Karpas-422 (cell line): ENCODE results near the gene TIMM29. TPM values are rescaled to one million over a fixed set of nuclear protein-coding genes. Genes with fewer than 3 reads are reported as not detected.

Experiments
- DNase-seq: peaks from one replicate; pipeline ENCODE4 v3.0.0-alpha.2; 2015
- H2AFZ ChIP-seq: fragments of 200-600 bp; sonication (generic); 2 replicates; pipeline ENCODE4 v1.6.1; 2014; ENCODE audit warnings: antibody characterized with exemption, low read length, mixed read lengths
- H3K27ac ChIP-seq: fragments of 200-600 bp; sonication (generic); 2 replicates; pipeline ENCODE4 v1.5.1; 2014; ENCODE audit warnings: mild to moderate bottlenecking, low read length, moderate library complexity
- H3K27me3 ChIP-seq: fragments of 200-600 bp; sonication (generic); 2 replicates; pipeline ENCODE4 v1.6.1; 2014; ENCODE audit warnings: low read length, mixed read lengths
- H3K36me3 ChIP-seq: fragments of 200-600 bp; sonication (generic); 2 replicates; pipeline ENCODE4 v1.6.1; 2014; ENCODE audit warnings: low read length, mixed read lengths; ENCODE audit not compliant: insufficient read depth
- H3K4me1 ChIP-seq: fragments of 200-600 bp; sonication (generic); 2 replicates; pipeline ENCODE4 v1.6.1; 2014; ENCODE audit warnings: mild to moderate bottlenecking, low read length, mixed read lengths
- H3K4me2 ChIP-seq: fragments of 200-600 bp; sonication (generic); 2 replicates; pipeline ENCODE4 v1.6.1; 2014; ENCODE audit warnings: low read length, low read depth, mild to moderate bottlenecking; ENCODE audit not compliant: poor library complexity, severe bottlenecking
- H3K4me3 ChIP-seq: fragments of 200-600 bp; sonication (generic); 2 replicates; pipeline ENCODE4 v1.5.1; 2014; ENCODE audit warnings: mild to moderate bottlenecking, antibody characterized with exemption, low read length, mixed read lengths
- H3K79me2 ChIP-seq: fragments of 200-600 bp; sonication (generic); 2 replicates; pipeline ENCODE4 v1.6.1; 2014; ENCODE audit warnings: mild to moderate bottlenecking, low read length, mixed read lengths
- H3K9ac ChIP-seq: fragments of 200-600 bp; sonication (generic); 2 replicates; pipeline ENCODE4 v1.6.0; 2014; ENCODE audit warnings: low read length
- H3K9me2 ChIP-seq: fragments of 200-600 bp; sonication (generic), shearing (Covaris generic); replicated peaks from 2 replicates; pipeline ENCODE4 v1.6.0; 2014; ENCODE audit warnings: mild to moderate bottlenecking, low read length, moderate library complexity; ENCODE audit not compliant: insufficient read depth
- H3K9me3 ChIP-seq: fragments of 300-700, 200-600 bp; sonication (generic); 2 replicates; pipeline ENCODE4 v1.6.1; 2014; ENCODE audit warnings: low read length, mixed read lengths
- H4K20me1 ChIP-seq: fragments of 200-600 bp; sonication (generic); 2 replicates; pipeline ENCODE4 v1.6.1; 2014; ENCODE audit warnings: mild to moderate bottlenecking, antibody characterized with exemption, low read length, low read depth; ENCODE audit not compliant: insufficient read depth
- total RNA-seq: library from RNA; depleted of rRNA; stranded (reverse); fragments of >200 nt; shearing (Covaris generic); gene quantifications from 2 replicates; pipeline ENCODE4 v1.2.3, GENCODE V29; 2014; ENCODE audit warnings: low replicate concordance

The TIMM29 gene
- total RNA-seq, 1 experiment from 2014 or later = 16.5 TPM

- Histone ChIP-seq H3K9me3 (no peaks in the 10 kb centered on the region), H4K20me1 (peaks cover 11% of the 10 kb centered on the region), H3K36me3 (0 out of 2 replicates have a peak, but pooled peaks cover 4% of the 10 kb centered on the region), H3K4me2 (peak overlapping the region; percentile 90), H3K4me1 (peaks cover 56% of the 10 kb centered on the region), H2AFZ (no peak overlapping the region), H3K4me3 (peak overlapping the region; percentile 89), H3K9ac (peak overlapping the region; percentile 96), H3K79me2 (peaks cover 65% of the 10 kb centered on the region), H3K9me2 (no peaks in the 10 kb centered on the region), H3K27ac (no peak overlapping the region), H3K27me3 (no peaks in the 10 kb centered on the region)
- DNase-seq = no peak
Measured at GRCh38 chr19:10962863-10963262, 34.3 kb downstream of the TIMM29 start.

DNA sequence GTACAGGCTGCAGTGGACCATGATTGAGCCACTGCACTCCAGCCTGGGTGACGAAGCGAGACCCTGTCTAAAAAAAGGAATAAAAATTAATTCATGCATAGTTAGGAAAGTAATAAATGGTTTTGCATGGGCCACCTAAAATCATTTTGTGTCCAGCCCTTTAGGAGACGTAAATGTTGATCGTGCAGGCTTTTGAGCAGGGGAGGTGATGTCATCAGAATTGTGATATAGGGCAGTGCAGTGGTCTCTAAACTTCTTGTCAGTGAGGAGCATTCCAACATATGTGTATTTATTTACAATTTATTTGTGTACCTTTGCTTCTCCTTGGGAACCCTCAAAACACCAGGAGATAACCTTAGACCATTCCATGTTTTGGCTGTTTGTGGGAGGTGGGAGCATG lies 35.3 kb downstream of the TIMM29 start:
- 0 out of 2 replicates have a peak, but pooled peaks cover 4% of the 10 kb centered on the region for H3K36me3 ChIP-seq
- H3K9me2 ChIP-seq = no peaks in the 10 kb centered on the region
- H3K4me2 ChIP-seq = peak overlapping the region; percentile 90
- H3K79me2 ChIP-seq = peaks cover 75% of the 10 kb centered on the region
- no peaks in the 10 kb centered on the region for H3K27me3 ChIP-seq
- peak overlapping the region; percentile 24; the same call in 1 of the 2 replicates for H3K9ac ChIP-seq
- H2AFZ ChIP-seq = no peak overlapping the region
- peaks cover 19% of the 10 kb centered on the region for H4K20me1 ChIP-seq
- H3K9me3 ChIP-seq = no peaks in the 10 kb centered on the region
- DNase-seq = no peak
- H3K27ac ChIP-seq = peak overlapping the region; percentile 40
- peak overlapping the region; percentile 89; the same call in 1 of the 2 replicates for H3K4me3 ChIP-seq
- peaks cover 66% of the 10 kb centered on the region for H3K4me1 ChIP-seq

- H3K4me2 ChIP-seq = no peak overlapping the region
- H3K9me3 ChIP-seq = no peaks in the 10 kb centered on the region
- peaks cover 25% of the 10 kb centered on the region for H4K20me1 ChIP-seq
- peaks cover 65% of the 10 kb centered on the region for H3K4me1 ChIP-seq
- H3K27ac ChIP-seq = no peak overlapping the region
- H3K79me2 ChIP-seq = peaks cover 85% of the 10 kb centered on the region
- DNase-seq = no peak
- H2AFZ ChIP-seq = no peak overlapping the region
- no peaks in the 10 kb centered on the region for H3K27me3 ChIP-seq
- no peak overlapping the region for H3K4me3 ChIP-seq
- no peaks in the 10 kb centered on the region for H3K9me2 ChIP-seq
- H3K9ac ChIP-seq = no peak overlapping the region
- H3K36me3 ChIP-seq = 0 out of 2 replicates have a peak, but pooled peaks cover 4% of the 10 kb centered on the region
Measured at GRCh38 chr19:10964903-10965302, 36.3 kb downstream of the TIMM29 start.

DNA sequence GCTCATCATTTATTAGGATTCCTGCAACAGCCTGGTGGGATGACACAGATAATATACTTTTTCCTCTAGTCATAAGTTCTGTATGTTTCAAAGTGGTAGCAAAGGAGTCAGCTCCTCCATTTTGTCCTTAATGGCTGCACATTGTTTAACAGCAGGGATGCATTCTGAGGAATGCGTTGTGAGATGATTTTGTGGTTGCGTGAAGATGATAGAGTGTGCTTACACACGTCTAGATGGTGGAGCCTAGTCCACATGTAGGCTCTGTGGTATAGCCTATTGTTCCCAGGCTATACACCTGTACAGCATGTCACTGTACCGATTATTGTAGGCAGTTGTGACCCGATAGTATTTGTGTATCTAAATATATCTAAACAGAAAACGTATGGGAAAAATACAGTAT lies 36.8 kb downstream of the TIMM29 start:
- H4K20me1 ChIP-seq = peaks cover 26% of the 10 kb centered on the region
- H3K36me3 ChIP-seq = 0 out of 2 replicates have a peak, but pooled peaks cover 4% of the 10 kb centered on the region
- H2AFZ ChIP-seq = no peak overlapping the region
- H3K4me3 ChIP-seq = no peak overlapping the region
- H3K9me3 ChIP-seq = no peaks in the 10 kb centered on the region
- no peak for DNase-seq
- no peak overlapping the region for H3K27ac ChIP-seq
- peaks cover 90% of the 10 kb centered on the region for H3K79me2 ChIP-seq
- H3K9ac ChIP-seq = no peak overlapping the region
- H3K4me2 ChIP-seq = no peak overlapping the region
- peaks cover 61% of the 10 kb centered on the region for H3K4me1 ChIP-seq
- no peaks in the 10 kb centered on the region for H3K27me3 ChIP-seq
- H3K9me2 ChIP-seq = no peaks in the 10 kb centered on the region

GRCh38 chr19:10966809-10967208 lies 38.2 kb downstream of the TIMM29 start:
- DNase-seq = no peak
- Histone ChIP-seq H3K4me1 (peaks cover 61% of the 10 kb centered on the region), H4K20me1 (peaks cover 26% of the 10 kb centered on the region), H3K36me3 (0 out of 2 replicates have a peak, but pooled peaks cover 4% of the 10 kb centered on the region), H3K79me2 (peaks cover 98% of the 10 kb centered on the region), H3K9me3 (no peaks in the 10 kb centered on the region), H3K27me3 (no peaks in the 10 kb centered on the region), H3K4me3 (no peak overlapping the region), H3K27ac (0 out of 2 replicates have a peak overlapping the region, but pooled peaks have one; percentile 31), H3K9me2 (no peaks in the 10 kb centered on the region), H3K9ac (no peak overlapping the region), H2AFZ (no peak overlapping the region), H3K4me2 (no peak overlapping the region)

DNA sequence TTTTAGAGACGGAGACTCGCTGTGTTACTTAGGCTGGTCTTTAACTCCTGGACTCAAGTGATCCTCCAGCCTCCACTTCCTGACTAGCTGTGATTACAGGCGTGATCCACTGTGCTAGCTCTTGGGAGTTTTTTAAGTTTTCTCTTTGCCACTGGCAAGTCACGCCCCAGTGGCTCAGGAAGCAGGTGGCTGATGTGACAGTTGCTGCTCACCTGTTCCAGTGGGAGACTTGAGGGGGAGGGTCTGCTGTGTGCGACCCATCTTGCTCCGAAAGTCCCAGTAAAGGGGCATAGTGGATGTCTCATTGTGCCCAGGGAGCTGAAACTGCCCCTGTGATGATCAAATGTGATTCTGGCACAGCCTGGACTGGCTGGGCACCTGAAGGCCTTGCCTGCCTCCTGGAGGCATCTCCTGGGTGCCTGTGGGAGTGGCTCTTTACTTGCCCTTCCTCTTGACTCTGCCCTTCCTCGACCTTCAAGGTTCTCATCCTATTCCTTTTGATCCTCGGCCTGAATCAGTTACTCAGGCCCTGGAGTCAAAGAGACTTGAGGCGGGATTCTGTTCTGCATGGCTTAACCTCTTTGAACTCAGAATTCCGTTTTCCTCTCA lies 40.0 kb downstream of the TIMM29 start:
- Histone ChIP-seq H3K9ac (peak overlapping the region; percentile 36), H3K4me3 (no peak overlapping the region), H3K27me3 (no peaks in the 10 kb centered on the region), H3K4me1 (peaks cover 53% of the 10 kb centered on the region), H3K36me3 (0 out of 2 replicates have a peak, but pooled peaks cover 4% of the 10 kb centered on the region), H3K27ac (peak overlapping the region; percentile 78), H3K9me2 (no peaks in the 10 kb centered on the region), H3K4me2 (peak overlapping the region; percentile 52), H2AFZ (no peak overlapping the region), H3K79me2 (peaks cover 96% of the 10 kb centered on the region), H3K9me3 (no peaks in the 10 kb centered on the region), H4K20me1 (peaks cover 21% of the 10 kb centered on the region)
- DNase-seq = peak; percentile 51

GRCh38 chr19:10971107-10971726 lies 42.6 kb downstream of the TIMM29 start:
- DNase-seq = no peak
- no peaks in the 10 kb centered on the region for H3K36me3 ChIP-seq
- H3K4me3 ChIP-seq = no peak overlapping the region
- no peaks in the 10 kb centered on the region for H3K9me3 ChIP-seq
- H3K79me2 ChIP-seq = peaks cover 95% of the 10 kb centered on the region
- H3K27ac ChIP-seq = no peak overlapping the region
- no peak overlapping the region for H3K4me2 ChIP-seq
- H3K4me1 ChIP-seq = peaks cover 41% of the 10 kb centered on the region
- H3K9ac ChIP-seq = no peak overlapping the region
- no peaks in the 10 kb centered on the region for H3K9me2 ChIP-seq
- peaks cover 29% of the 10 kb centered on the region for H4K20me1 ChIP-seq
- H2AFZ ChIP-seq = no peak overlapping the region
- no peaks in the 10 kb centered on the region for H3K27me3 ChIP-seq

DNA sequence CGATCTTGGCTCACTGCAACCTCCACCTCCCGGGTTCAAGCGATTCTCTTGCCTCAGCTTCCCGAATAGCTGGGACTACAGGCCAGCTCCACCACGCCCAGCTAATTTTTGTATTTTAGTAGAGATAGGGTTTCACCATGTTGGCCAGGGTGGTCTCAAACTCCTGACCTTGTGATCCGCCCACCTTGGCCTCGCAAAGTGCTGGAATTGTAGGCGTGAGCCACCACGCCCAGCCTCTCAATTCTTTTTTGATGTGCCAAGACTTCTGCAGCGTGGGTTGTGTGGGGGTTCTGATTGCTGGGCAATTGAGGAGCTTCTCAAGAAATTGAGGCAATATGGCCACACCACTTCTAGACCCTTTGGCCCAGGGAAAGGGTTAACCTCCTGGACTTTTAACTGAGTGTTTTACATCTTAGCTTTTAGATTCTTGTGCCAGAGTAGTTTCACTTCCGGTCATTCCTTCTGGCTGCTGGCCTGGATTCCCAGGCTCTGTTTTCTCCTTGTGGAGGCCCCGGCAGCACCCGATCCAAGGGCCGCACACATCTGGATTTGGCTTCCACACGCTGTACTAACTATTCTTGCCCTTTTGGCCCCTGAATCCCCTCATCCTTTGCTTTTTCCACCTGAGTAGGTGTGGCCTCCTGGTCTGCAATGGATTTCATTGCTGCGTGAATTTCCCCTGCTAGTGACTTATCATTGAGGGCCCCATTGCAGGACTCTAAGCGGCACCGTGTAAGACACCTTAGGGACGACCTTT lies 46.9 kb downstream of the TIMM29 start:
- peaks cover 94% of the 10 kb centered on the region for H3K79me2 ChIP-seq
- peaks cover 44% of the 10 kb centered on the region for H4K20me1 ChIP-seq
- H3K36me3 ChIP-seq = no peaks in the 10 kb centered on the region
- H3K4me1 ChIP-seq = peaks cover 15% of the 10 kb centered on the region
- no peaks in the 10 kb centered on the region for H3K27me3 ChIP-seq
- H2AFZ ChIP-seq = no peak overlapping the region
- no peak overlapping the region for H3K4me2 ChIP-seq
- H3K27ac ChIP-seq = no peak overlapping the region
- DNase-seq = no peak
- no peaks in the 10 kb centered on the region for H3K9me2 ChIP-seq
- H3K9me3 ChIP-seq = no peaks in the 10 kb centered on the region
- no peak overlapping the region for H3K9ac ChIP-seq
- H3K4me3 ChIP-seq = no peak overlapping the region
